A673 (cell line): ENCODE data around the gene CDHR3. TPM values are rescaled to one million over a fixed set of nuclear protein-coding genes. Genes with fewer than 3 reads are reported as not detected.

ENCODE experiments used
- Bru-seq: library from RNA; stranded (reverse); fragments of 400-500 nt; gene quantifications from one replicate; lab custom pipeline; 2021; lab: Mats Ljungman, UMichigan
- BruChase-seq, 2 experiments: library from RNA; stranded (reverse); fragments of 400-500 nt; gene quantifications; one replicate each; lab custom pipeline; 2021; lab: Mats Ljungman, UMichigan
- BruUV-seq: library from RNA; stranded (reverse); fragments of 400-500 nt; replicated peaks from 2 replicates; lab custom pipeline; 2021; lab: Mats Ljungman, UMichigan
- CTCF ChIA-PET: fragments of 300-600 bp; sonication (Branson Sonifier 250); formaldehyde crosslinking; loops from one replicate; lab custom pipeline; 2022; ENCODE audit warnings: antibody characterized with exemption; lab: Charles Lee
- POLR2A ChIA-PET: fragments of 300-600 bp; sonication (Branson Sonifier 250); formaldehyde crosslinking; loops from one replicate; lab custom pipeline; 2022; ENCODE audit warnings: antibody characterized with exemption; ENCODE audit not compliant: low non-redundant PET; lab: Charles Lee
- DNase-seq: peaks from one replicate; pipeline ENCODE4 v3.0.0-alpha.2; 2015; ENCODE audit warnings: low spot score
- H3K27ac ChIP-seq: fragments of 200-600 bp; sonication (generic); 2 replicates; pipeline ENCODE4 v1.5.1; 2016; ENCODE audit warnings: mixed run types, low read depth, mild to moderate bottlenecking, mixed read lengths, antibody characterized with exemption, low read length; ENCODE audit not compliant: poor library complexity, severe bottlenecking
- H3K27me3 ChIP-seq: fragments of 200-600 bp; sonication (generic); replicated peaks from 2 replicates; pipeline ENCODE4 v1.6.1; 2017; ENCODE audit warnings: mixed run types, low read depth, mild to moderate bottlenecking, mixed read lengths, antibody characterized with exemption, low read length; ENCODE audit not compliant: insufficient read depth, poor library complexity
- H3K36me3 ChIP-seq: fragments of 200-600 bp; sonication (generic); 2 replicates; pipeline ENCODE4 v1.6.1; 2016; ENCODE audit warnings: mixed run types, mild to moderate bottlenecking, mixed read lengths, antibody characterized with exemption, low read length; ENCODE audit not compliant: insufficient read depth, poor library complexity, severe bottlenecking
- H3K4me1 ChIP-seq: fragments of 200-600 bp; sonication (generic); 2 replicates; pipeline ENCODE4 v1.6.1; 2017; ENCODE audit warnings: mixed run types, mild to moderate bottlenecking, mixed read lengths, antibody characterized with exemption, low read length; ENCODE audit not compliant: insufficient read depth, poor library complexity, severe bottlenecking
- H3K4me3 ChIP-seq: fragments of 200-600 bp; sonication (generic); 2 replicates; pipeline ENCODE4 v1.5.1; 2016; ENCODE audit warnings: low read depth, mixed run types, mild to moderate bottlenecking, mixed read lengths, low read length; ENCODE audit not compliant: poor library complexity, severe bottlenecking
- H3K9me3 ChIP-seq: fragments of 200-600 bp; sonication (generic); 2 replicates; pipeline ENCODE4 v1.6.1; 2016; ENCODE audit warnings: mixed run types, low read depth, mild to moderate bottlenecking, mixed read lengths, antibody characterized with exemption, low read length; ENCODE audit not compliant: poor library complexity, severe bottlenecking
- CTCF ChIP-seq: fragments of 300-800, 200-600 bp; sonication (generic); conservative IDR thresholded peaks from 2 replicates; pipeline ENCODE4 v1.5.1; 2017; ENCODE audit warnings: low read depth, mild to moderate bottlenecking, antibody characterized with exemption, low read length, moderate library complexity, mixed read lengths
- EZH2 ChIP-seq: fragments of 200-600 bp; sonication (generic); IDR thresholded peaks from 2 replicates; pipeline ENCODE4 v1.6.1; 2017; ENCODE audit warnings: borderline replicate concordance, low read depth, mild to moderate bottlenecking, mixed read lengths, antibody characterized with exemption, low read length; ENCODE audit not compliant: poor library complexity, severe bottlenecking
- intact Hi-C: fragments of 100-400 bp; cut with micrococcal nuclease; formaldehyde crosslinking; loops from one replicate; pipeline ENCODE4 v1.10.0; 2022; ENCODE audit not compliant: unreplicated experiment
- long read RNA-seq: library from polyadenylated mRNA; stranded (forward); transcript quantifications from one replicate; pipeline ENCODE4 v2.0.0, GENCODE V29; 2022
- total RNA-seq: library from RNA; stranded (reverse); gene quantifications from 2 replicates; pipeline ENCODE4 v1.2.3, GENCODE V29; 2021

Gene CDHR3
- total RNA-seq (13.9 and 17.7 TPM in 2 replicates), Bru-seq, nascent RNA (percentile 48 among the genes with signal in this experiment), BruChase-seq, experiment 1, labeled RNA remaining after a 2-hour chase (percentile 60 among the genes with signal in this experiment), BruChase-seq, experiment 2, labeled RNA remaining after a 6-hour chase (percentile 57 among the genes with signal in this experiment)
- long read RNA-seq, transcript CDHR3-212 (2 exons, 834 nt), result major isoform, 5 of 32 reads
- long read RNA-seq, partial matches to known transcripts, result 12 of 32 reads
- long read RNA-seq, other reads (novel, unspliced or antisense), result 14 of 32 reads

- Histone ChIP-seq H3K4me1 (no peaks in the 10 kb centered on the region), H3K4me3 (no peak within 1 kb of the TSS), H3K27ac (no peak within 1 kb of the TSS), H3K9me3 (no peaks in the 10 kb centered on the region), H3K36me3 (no peaks in the 10 kb centered on the region), H3K27me3 (no peaks in the 10 kb centered on the region)
- DNase-seq, result no peak
- ChIA-PET CTCF (no interaction called here), POLR2A (no interaction called here)
- intact Hi-C loops, result no loop called here
- TF ChIP-seq EZH2 (no peak), CTCF (no peak)
- no TSS peak for BruUV-seq
Measured at GRCh38 chr7:105963038-105963667, at the start of gene CDHR3. Gene CDHR3, plus strand, starts transcription at chr7:105963264. Its CDS starts 55 bp downstream, at chr7:105963319.

GRCh38 chr7:105913947-105914346, 49.1 kb upstream of the CDHR3 start:
- Histone ChIP-seq H3K4me3 (no peak overlapping the region), H3K27ac (no peak overlapping the region), H3K27me3 (no peaks in the 10 kb centered on the region), H3K9me3 (peaks cover 4% of the 10 kb centered on the region), H3K36me3 (peaks cover 17% of the 10 kb centered on the region), H3K4me1 (no peaks in the 10 kb centered on the region)
- BruUV-seq, result no TSS peak
- intact Hi-C loops, result no loop called here
- ChIA-PET CTCF (no interaction called here), POLR2A (no interaction called here)
- DNase-seq, result no peak
- TF ChIP-seq CTCF (no peak), EZH2 (no peak)

GRCh38 chr7:105916603-105917002, 46.5 kb upstream of the CDHR3 start:
- intact Hi-C loops, result no loop called here
- no peak for DNase-seq
- no peak overlapping the region for H3K4me3 ChIP-seq
- no TSS peak for BruUV-seq
- peaks cover 3% of the 10 kb centered on the region for H3K36me3 ChIP-seq
- ChIA-PET CTCF (no interaction called here), POLR2A (no interaction called here)
- H3K4me1 ChIP-seq, result no peaks in the 10 kb centered on the region
- H3K9me3 ChIP-seq, result no peaks in the 10 kb centered on the region
- no peak overlapping the region for H3K27ac ChIP-seq
- TF ChIP-seq EZH2 (no peak), CTCF (no peak)
- no peaks in the 10 kb centered on the region for H3K27me3 ChIP-seq
